KMS-11 (cell line): Measurements from ENCODE around the gene KLHL33.

ENCODE experiments used
- H2AFZ ChIP-seq: fragments of 200-600 bp; sonication (generic); 2 replicates; pipeline ENCODE4 v1.6.1; 2016; ENCODE audit warnings: antibody characterized with exemption, mixed run types, low read depth
- H3K27ac ChIP-seq: fragments of 200-600 bp; sonication (generic); 2 replicates; pipeline ENCODE4 v1.6.1; 2016; ENCODE audit warnings: mild to moderate bottlenecking, mixed run types
- H3K27me3 ChIP-seq: fragments of 200-600 bp; sonication (generic); 2 replicates; pipeline ENCODE4 v1.6.1; 2017; ENCODE audit warnings: mild to moderate bottlenecking, low read depth, mixed run types, moderate library complexity; ENCODE audit not compliant: insufficient read depth
- H3K36me3 ChIP-seq: fragments of 200-600 bp; sonication (generic); 2 replicates; pipeline ENCODE4 v1.6.1; 2017; ENCODE audit warnings: mild to moderate bottlenecking, mixed run types; ENCODE audit not compliant: insufficient read depth
- H3K4me1 ChIP-seq: fragments of 200-600 bp; sonication (generic); 2 replicates; pipeline ENCODE4 v1.6.1; 2016; ENCODE audit warnings: mild to moderate bottlenecking, low read depth, mixed run types; ENCODE audit not compliant: poor library complexity, severe bottlenecking
- H3K4me2 ChIP-seq: fragments of 200-600 bp; sonication (generic); 2 replicates; pipeline ENCODE4 v1.7.0; 2016; ENCODE audit warnings: mild to moderate bottlenecking, mixed run types
- H3K4me3 ChIP-seq: fragments of 200-600 bp; sonication (generic); IDR thresholded peaks from 2 replicates; pipeline ENCODE4 v1.6.1; 2017; ENCODE audit warnings: low read depth, low read length, mixed read lengths; ENCODE audit not compliant: insufficient read depth
- H3K79me2 ChIP-seq: fragments of 200-600 bp; sonication (generic); 2 replicates; pipeline ENCODE4 v1.6.1; 2016; ENCODE audit warnings: low read depth, mixed run types; ENCODE audit not compliant: insufficient read depth
- H3K9ac ChIP-seq: fragments of 200-600 bp; sonication (generic); 2 replicates; pipeline ENCODE4 v1.6.1; 2016; ENCODE audit warnings: mild to moderate bottlenecking, mixed run types
- H4K20me1 ChIP-seq: fragments of 200-600 bp; sonication (generic); 2 replicates; pipeline ENCODE4 v1.6.1; 2016; ENCODE audit warnings: mild to moderate bottlenecking, mixed run types; ENCODE audit not compliant: insufficient read depth
- CTCF ChIP-seq: fragments of 200-600 bp; sonication (generic); conservative IDR thresholded peaks from 2 replicates; pipeline ENCODE4 v1.6.1; 2017; ENCODE audit warnings: low read depth, mild to moderate bottlenecking, antibody characterized with exemption, low read length, moderate library complexity, mixed read lengths

The KLHL33 gene

GRCh38 chr14:20438664-20439063 lies 2.7 kb upstream of the KLHL33 start:
- no peak overlapping the region for H3K4me2 ChIP-seq
- no peak overlapping the region for H3K27ac ChIP-seq
- no peak overlapping the region for H3K4me3 ChIP-seq
- no peaks in the 10 kb centered on the region for H4K20me1 ChIP-seq
- H3K27me3 ChIP-seq, result no peaks in the 10 kb centered on the region
- TF ChIP-seq CTCF, result no peak
- H3K4me1 ChIP-seq, result no peaks in the 10 kb centered on the region
- H3K36me3 ChIP-seq, result no peaks in the 10 kb centered on the region
- H3K79me2 ChIP-seq, result no peaks in the 10 kb centered on the region
- no peak overlapping the region for H3K9ac ChIP-seq
- H2AFZ ChIP-seq, result no peak overlapping the region

- H4K20me1 ChIP-seq, result no peaks in the 10 kb centered on the region
- H3K9ac ChIP-seq, result no peak overlapping the region
- H3K4me3 ChIP-seq, result no peak overlapping the region
- H3K79me2 ChIP-seq, result no peaks in the 10 kb centered on the region
- H3K27me3 ChIP-seq, result no peaks in the 10 kb centered on the region
- no peaks in the 10 kb centered on the region for H3K36me3 ChIP-seq
- H3K4me1 ChIP-seq, result no peaks in the 10 kb centered on the region
- no peak overlapping the region for H3K4me2 ChIP-seq
- no peak overlapping the region for H3K27ac ChIP-seq
- no peak overlapping the region for H2AFZ ChIP-seq
- TF ChIP-seq CTCF, result no peak
Observed at GRCh38 chr14:20436363-20436755, 393 bp upstream of the KLHL33 start.

- TF ChIP-seq CTCF, result no peak
- H3K27me3 ChIP-seq, result no peaks in the 10 kb centered on the region
- H3K4me1 ChIP-seq, result no peaks in the 10 kb centered on the region
- no peak overlapping the region for H2AFZ ChIP-seq
- H3K27ac ChIP-seq, result no peak overlapping the region
- H3K4me3 ChIP-seq, result no peak overlapping the region
- H3K4me2 ChIP-seq, result no peak overlapping the region
- no peak overlapping the region for H3K9ac ChIP-seq
- H4K20me1 ChIP-seq, result no peaks in the 10 kb centered on the region
- no peaks in the 10 kb centered on the region for H3K79me2 ChIP-seq
- no peaks in the 10 kb centered on the region for H3K36me3 ChIP-seq
Observed at GRCh38 chr14:20434701-20435581, 1.0 kb downstream of the KLHL33 start.

GRCh38 chr14:20429801-20430669 lies 5.9 kb downstream of the KLHL33 start:
- no peaks in the 10 kb centered on the region for H3K27me3 ChIP-seq
- H2AFZ ChIP-seq, result no peak overlapping the region
- no peak for TF ChIP-seq CTCF
- no peak overlapping the region for H3K4me2 ChIP-seq
- H3K27ac ChIP-seq, result no peak overlapping the region
- H3K4me1 ChIP-seq, result no peaks in the 10 kb centered on the region
- H3K4me3 ChIP-seq, result no peak overlapping the region
- no peaks in the 10 kb centered on the region for H3K36me3 ChIP-seq
- no peaks in the 10 kb centered on the region for H4K20me1 ChIP-seq
- no peaks in the 10 kb centered on the region for H3K79me2 ChIP-seq
- no peak overlapping the region for H3K9ac ChIP-seq
